ENCODE data around the gene IRF9. TPM values are rescaled to one million over a fixed set of nuclear protein-coding genes. Genes with fewer than 3 reads are reported as not detected.

IRF9 gene
- total and polyA plus RNA-seq, 8 donors: 1.4 to 143 (median 78.2) TPM

DNA sequence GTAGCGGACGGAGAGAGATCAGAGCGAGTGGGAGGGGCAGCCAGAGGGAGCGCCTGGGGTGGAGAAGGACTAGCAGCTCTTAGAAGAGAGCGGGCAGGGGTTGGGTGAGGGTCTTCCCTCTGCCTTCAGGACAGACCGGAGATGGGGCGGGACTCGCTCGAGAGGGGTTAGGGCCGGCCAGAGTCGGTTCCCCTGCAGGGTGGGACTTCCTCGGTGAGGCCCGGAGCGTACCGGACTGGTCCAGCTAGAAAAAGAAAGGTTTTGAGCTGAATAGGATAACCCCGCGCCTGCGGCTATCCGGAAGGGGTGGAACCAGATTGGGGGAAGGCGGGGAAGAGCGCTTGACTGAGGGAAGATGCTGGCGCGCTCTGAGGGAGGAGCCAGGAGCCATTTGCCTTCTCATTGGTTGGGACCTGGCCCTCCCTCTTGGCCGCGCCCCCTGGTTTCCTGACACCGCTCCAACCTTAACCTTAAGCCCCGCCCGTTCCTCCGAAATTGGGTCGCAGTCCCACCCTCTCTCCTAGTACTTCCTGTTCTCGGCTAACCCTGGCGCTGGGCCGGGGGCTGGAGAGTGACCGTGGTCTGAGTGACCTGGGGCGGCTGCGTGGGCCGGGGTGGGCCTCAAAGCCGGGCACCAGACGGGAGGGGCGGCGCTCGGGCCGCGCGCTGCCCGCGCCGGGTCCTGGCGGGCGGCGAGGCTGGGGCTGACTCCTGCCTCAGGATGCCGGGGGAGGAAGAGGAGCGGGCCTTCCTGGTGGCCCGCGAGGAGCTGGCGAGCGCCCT lies 13.9 kb upstream of the IRF9 start, which contains the start of gene RNF31:
Gene RNF31, plus strand, starts transcription at position 521 of the 783 bp plus-strand sequence. Its CDS starts 201 bp downstream, at position 722.
- intact Hi-C loops (cut with DNase I; ENCODE audit: low total_unique reads): no loop called here
- no peaks in the 10 kb centered on the region for H3K9me3 ChIP-seq
- H3K4me1 ChIP-seq: peaks cover 27 to 64% (median 50%) of the 10 kb centered on the region in 4 donors
- TF ChIP-seq, protein P1, sequence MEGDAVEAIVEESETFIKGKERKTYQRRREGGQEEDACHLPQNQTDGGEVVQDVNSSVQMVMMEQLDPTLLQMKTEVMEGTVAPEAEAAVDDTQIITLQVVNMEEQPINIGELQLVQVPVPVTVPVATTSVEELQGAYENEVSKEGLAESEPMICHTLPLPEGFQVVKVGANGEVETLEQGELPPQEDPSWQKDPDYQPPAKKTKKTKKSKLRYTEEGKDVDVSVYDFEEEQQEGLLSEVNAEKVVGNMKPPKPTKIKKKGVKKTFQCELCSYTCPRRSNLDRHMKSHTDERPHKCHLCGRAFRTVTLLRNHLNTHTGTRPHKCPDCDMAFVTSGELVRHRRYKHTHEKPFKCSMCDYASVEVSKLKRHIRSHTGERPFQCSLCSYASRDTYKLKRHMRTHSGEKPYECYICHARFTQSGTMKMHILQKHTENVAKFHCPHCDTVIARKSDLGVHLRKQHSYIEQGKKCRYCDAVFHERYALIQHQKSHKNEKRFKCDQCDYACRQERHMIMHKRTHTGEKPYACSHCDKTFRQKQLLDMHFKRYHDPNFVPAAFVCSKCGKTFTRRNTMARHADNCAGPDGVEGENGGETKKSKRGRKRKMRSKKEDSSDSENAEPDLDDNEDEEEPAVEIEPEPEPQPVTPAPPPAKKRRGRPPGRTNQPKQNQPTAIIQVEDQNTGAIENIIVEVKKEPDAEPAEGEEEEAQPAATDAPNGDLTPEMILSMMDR (IDR thresholded peaks at IDR 0.05): no peak
- peak; percentile 51 to 88 (median 56) for TF ChIP-seq POLR2AphosphoS5 (IDR thresholded peaks at IDR 0.05)
- peak within 1 kb of the TSS; percentile 76 to 96 (median 88) for H3K4me3 ChIP-seq
- H3K27me3 ChIP-seq: no peaks in the 10 kb centered on the region
- DNase-seq: peak; percentile 98 to 100
- peaks cover 22 to 53% (median 50%) of the 10 kb centered on the region in 4 donors for H3K36me3 ChIP-seq
- peak within 1 kb of the TSS; percentile 91 to 98 (median 97) for H3K27ac ChIP-seq
- 0 to 1% (median 0%) methylated on average over 38 to 57 of the region's 57 CpGs for WGBS, 5 donors

DNA sequence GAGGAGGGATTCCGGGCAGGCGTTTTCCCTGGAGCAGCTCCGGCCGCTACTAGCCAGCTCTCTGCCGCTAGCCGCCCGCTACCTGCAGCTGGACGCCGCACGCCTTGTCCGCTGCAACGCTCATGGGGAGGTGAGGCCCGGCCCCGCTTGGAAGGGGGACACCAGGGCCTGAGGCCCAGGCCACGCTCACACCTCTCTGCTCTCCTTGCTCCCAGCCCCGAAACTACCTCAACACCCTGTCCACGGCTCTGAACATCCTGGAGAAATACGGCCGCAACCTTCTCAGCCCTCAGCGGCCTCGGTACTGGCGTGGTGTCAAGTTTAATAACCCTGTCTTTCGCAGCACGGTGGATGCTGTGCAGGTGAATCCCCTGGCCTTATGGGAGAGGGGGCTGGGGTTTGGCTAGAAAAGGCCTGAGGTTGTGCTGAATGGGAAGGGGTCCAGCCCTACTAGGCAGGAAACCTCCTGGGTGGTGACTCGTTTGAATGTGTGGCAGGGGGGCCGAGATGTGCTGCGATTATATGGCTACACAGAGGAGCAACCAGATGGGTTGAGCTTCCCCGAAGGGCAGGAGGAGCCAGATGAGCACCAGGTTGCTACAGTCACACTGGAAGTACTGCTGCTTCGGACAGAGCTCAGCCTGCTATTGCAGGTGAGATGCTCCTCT lies 13.2 kb upstream of the IRF9 start:
- H3K27ac ChIP-seq: peak overlapping the region; percentile 91 to 98 (median 97)
- peak overlapping the region; percentile 76 to 96 (median 88) for H3K4me3 ChIP-seq
- no peaks in the 10 kb centered on the region for H3K9me3 ChIP-seq
- no peaks in the 10 kb centered on the region for H3K27me3 ChIP-seq
- no peak for DNase-seq
- 3 to 8% (median 5%) methylated on average over 18 to 29 of the region's 29 CpGs for WGBS, 5 donors
- peaks cover 22 to 59% (median 57%) of the 10 kb centered on the region in 4 donors for H3K36me3 ChIP-seq
- TF ChIP-seq POLR2A (IDR thresholded peaks at IDR 0.05) (no peak), EP300 (IDR thresholded peaks at IDR 0.05) (no peak), POLR2AphosphoS5 (IDR thresholded peaks at IDR 0.05) (no peak)
- TF ChIP-seq, protein P1 (IDR thresholded peaks at IDR 0.05): no peak
- intact Hi-C loops (cut with DNase I; ENCODE audit: low total_unique reads): no loop called here
- peaks cover 25 to 57% (median 43%) of the 10 kb centered on the region in 4 donors for H3K4me1 ChIP-seq

DNA sequence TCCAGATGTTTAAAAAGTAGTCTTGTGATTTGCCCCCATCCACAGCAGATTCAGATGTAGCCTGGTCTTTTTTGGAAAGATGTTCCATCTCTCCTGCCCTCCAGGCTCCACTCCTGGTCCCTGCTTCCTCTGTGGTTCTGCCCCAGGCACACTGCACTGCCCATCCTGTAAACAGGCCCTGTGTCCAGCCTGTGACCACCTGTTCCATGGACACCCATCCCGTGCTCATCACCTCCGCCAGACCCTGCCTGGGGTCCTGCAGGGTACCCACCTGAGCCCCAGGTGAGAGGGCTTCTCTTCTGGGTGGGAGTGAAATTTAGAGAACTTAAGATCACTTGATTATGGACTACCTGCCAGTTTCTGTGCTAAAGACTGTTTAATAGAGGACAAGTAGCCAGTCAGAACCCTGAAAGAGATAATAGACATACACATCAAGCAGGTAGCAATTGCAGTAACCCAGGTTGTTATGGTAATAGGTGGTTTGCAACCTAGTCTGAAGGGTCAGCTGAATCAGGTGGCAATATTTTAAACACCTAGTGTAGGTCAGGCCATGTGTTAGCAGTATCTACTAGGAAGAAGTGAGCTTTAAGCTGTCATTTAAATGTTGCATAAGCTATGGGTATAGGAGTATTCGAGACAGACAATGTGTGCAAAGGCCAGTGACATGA lies 11.6 kb upstream of the IRF9 start:
- no peak overlapping the region for H3K27ac ChIP-seq
- peaks cover 25 to 49% (median 41%) of the 10 kb centered on the region in 4 donors for H3K4me1 ChIP-seq
- no peaks in the 10 kb centered on the region for H3K27me3 ChIP-seq
- WGBS, 5 donors: 93 to 97% (median 95%) methylated on average over 3 of the region's 3 CpGs
- H3K9me3 ChIP-seq: no peaks in the 10 kb centered on the region
- H3K36me3 ChIP-seq: peaks cover 20 to 61% (median 58%) of the 10 kb centered on the region in 4 donors
- no peak overlapping the region for H3K4me3 ChIP-seq
- intact Hi-C loops (cut with DNase I; ENCODE audit: low total_unique reads): no loop called here
- TF ChIP-seq EP300 (IDR thresholded peaks at IDR 0.05): no peak
- TF ChIP-seq, protein P1 (IDR thresholded peaks at IDR 0.05): no peak
- no peak for DNase-seq

DNA sequence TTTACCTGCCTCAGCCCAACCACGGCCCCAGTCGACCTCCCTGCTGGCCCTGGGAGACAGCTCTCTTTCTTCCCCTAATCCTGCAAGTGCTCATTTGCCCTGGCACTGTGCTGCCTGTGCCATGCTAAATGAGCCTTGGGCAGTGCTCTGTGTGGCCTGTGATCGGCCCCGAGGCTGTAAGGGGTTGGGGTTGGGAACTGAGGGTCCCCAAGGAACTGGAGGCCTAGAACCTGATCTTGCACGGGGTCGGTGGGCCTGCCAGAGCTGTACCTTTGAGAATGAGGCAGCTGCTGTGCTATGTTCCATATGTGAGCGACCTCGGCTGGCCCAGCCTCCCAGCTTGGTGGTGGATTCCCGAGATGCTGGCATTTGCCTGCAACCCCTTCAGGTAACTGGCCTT lies 11.0 kb upstream of the IRF9 start:
- Histone ChIP-seq H3K27ac (no peak overlapping the region), H3K4me1 (peaks cover 23 to 43% (median 36%) of the 10 kb centered on the region in 4 donors), H3K27me3 (no peaks in the 10 kb centered on the region), H3K9me3 (no peaks in the 10 kb centered on the region), H3K4me3 (no peak overlapping the region), H3K36me3 (peaks cover 26 to 67% (median 64%) of the 10 kb centered on the region in 4 donors)
- TF ChIP-seq POLR2A (IDR thresholded peaks at IDR 0.05) (no peak), EP300 (IDR thresholded peaks at IDR 0.05) (no peak), POLR2AphosphoS5 (IDR thresholded peaks at IDR 0.05) (no peak)
- TF ChIP-seq, protein P1 (IDR thresholded peaks at IDR 0.05): no peak
- 84 to 95% (median 93%) methylated on average over 5 to 9 of the region's 9 CpGs for WGBS, 5 donors
- intact Hi-C loops (cut with DNase I; ENCODE audit: low total_unique reads): no loop called here
- DNase-seq: no peak

All from stomach (tissue), 9 donors.